HepG2 (cell line): Measurements from ENCODE around the gene IL1B. TPM values are rescaled to one million over a fixed set of nuclear protein-coding genes. Genes with fewer than 3 reads are reported as not detected.

ENCODE experiments used
- ARID5B ChIP-seq: IDR thresholded peaks from 2 replicates; pipeline ENCODE4 v1.4.0; 2020; ENCODE audit warnings: mild to moderate bottlenecking, missing genetic modification reagents
- ATAD3A ChIP-seq: sonication (generic); formaldehyde crosslinking; IDR thresholded peaks from 2 replicates; pipeline ENCODE4 v1.4.0; 2020; ENCODE audit warnings: missing genetic modification reagents
- BRCA1 ChIP-seq: sonication (generic); formaldehyde crosslinking; IDR thresholded peaks from 2 replicates; pipeline ENCODE4 v1.4.0; 2020; ENCODE audit warnings: missing genetic modification reagents
- CREB3 ChIP-seq: sonication (generic); formaldehyde crosslinking; IDR thresholded peaks from 2 replicates; pipeline ENCODE4 v1.5.0; 2020; ENCODE audit warnings: missing genetic modification reagents
- CREM ChIP-seq, 2 experiments: sonication (generic) in 1 of 2; formaldehyde crosslinking in 1 of 2; IDR thresholded peaks; 2 replicates each; pipeline versions ENCODE4 v1.4.0 to v1.6.1; 2016 to 2020; ENCODE audit warnings: antibody characterized with exemption in 1 of 2, mild to moderate bottlenecking in 1 of 2, missing genetic modification reagents in 1 of 2
- KDM2A ChIP-seq: sonication (generic); formaldehyde crosslinking; IDR thresholded peaks from 2 replicates; pipeline ENCODE4 v1.4.0; 2020; ENCODE audit warnings: low read depth, missing genetic modification reagents, borderline replicate concordance
- NR2F6 ChIP-seq, 2 experiments: IDR thresholded peaks; 2 replicates each; pipeline ENCODE4 v1.6.1; 2016; ENCODE audit warnings: antibody characterized with exemption in 1 of 2, mild to moderate bottlenecking in 1 of 2
- SP140L ChIP-seq: sonication (generic); formaldehyde crosslinking; IDR thresholded peaks from 2 replicates; pipeline ENCODE4 v1.4.0; 2020; ENCODE audit warnings: missing genetic modification reagents, borderline replicate concordance
- TIGD3 ChIP-seq: sonication (generic); formaldehyde crosslinking; IDR thresholded peaks from 2 replicates; pipeline ENCODE4 v1.5.1; 2020; ENCODE audit warnings: mild to moderate bottlenecking, missing genetic modification reagents, borderline replicate concordance
- ZNF274 ChIP-seq: sonication (generic); formaldehyde crosslinking; IDR thresholded peaks from 2 replicates; pipeline ENCODE4 v1.5.1; 2020; ENCODE audit warnings: mild to moderate bottlenecking, missing genetic modification reagents
- ZNF317 ChIP-seq: sonication (generic); formaldehyde crosslinking; IDR thresholded peaks from 2 replicates; pipeline ENCODE4 v1.5.0; 2020; ENCODE audit warnings: mild to moderate bottlenecking, missing genetic modification reagents
- ZNF318 ChIP-seq: sonication (generic); formaldehyde crosslinking; IDR thresholded peaks from 2 replicates; pipeline ENCODE4 v1.4.0; 2020; ENCODE audit warnings: mild to moderate bottlenecking, missing genetic modification reagents
- ZNF354B ChIP-seq: sonication (generic); formaldehyde crosslinking; IDR thresholded peaks from 2 replicates; pipeline ENCODE4 v1.8.0; 2022; ENCODE audit warnings: mild to moderate bottlenecking, missing genetic modification reagents
- ZSCAN21 ChIP-seq: sonication (generic); formaldehyde crosslinking; IDR thresholded peaks from 2 replicates; pipeline ENCODE4 v1.8.0; 2022; ENCODE audit warnings: mild to moderate bottlenecking, missing genetic modification reagents, moderate library complexity, borderline replicate concordance
- ZSCAN29 ChIP-seq: sonication (generic); formaldehyde crosslinking; conservative IDR thresholded peaks from 2 replicates; pipeline ENCODE4 v1.4.0; 2020; ENCODE audit warnings: mild to moderate bottlenecking, missing genetic modification reagents
- polyA plus RNA-seq, 8 experiments: library from polyadenylated mRNA; depleted of rRNA in 3 of 8; stranded (reverse) in 7 of 8; unstranded in 1 of 8; fragments of >200 nt; fragmentation: Illumina TruSeq in 4 of 8; extraction: Trizol in 4 of 8; gene quantifications; 2 replicates each; pipeline versions ENCODE4 v1.2.1 to v1.2.3, GENCODE V29; 2011 to 2016; ENCODE audit warnings: low read depth in 4 of 8, missing spikeins in 1 of 8, mixed read lengths in 1 of 8; ENCODE audit not compliant: insufficient read depth in 1 of 8
- total RNA-seq, 5 experiments: library from RNA; depleted of rRNA; stranded (reverse); fragments of >200 nt; fragmentation: Illumina TruSeq; extraction: Trizol; gene quantifications; 2 replicates each; pipeline ENCODE4 v1.2.3, GENCODE V29; 2016; ENCODE audit warnings: low read depth in 1 of 5

IL1B gene
- total and polyA plus RNA-seq, 2 of the 13 experiments (the other 11 are each of a cell fraction or from before 2014, with no cell fraction given), result 0.18 TPM; not detected in 1

- no peak for TF ChIP-seq ZNF318 (CRISPR knock-in tag)
- no peak for TF ChIP-seq ZSCAN29 (CRISPR knock-in tag)
- TF ChIP-seq NR2F6 (IDR thresholded peaks at IDR 0.05), result no peak
- peak; percentile 72 for TF ChIP-seq NR2F6 (CRISPR knock-in tag; IDR thresholded peaks at IDR 0.05)
- TF ChIP-seq ARID5B, result no peak
- 0 out of 2 replicates have a peak, but pooled peaks have one; percentile 26 for TF ChIP-seq ZNF274 (CRISPR knock-in tag)
- no peak for TF ChIP-seq CREM (IDR thresholded peaks at IDR 0.05)
- no peak for TF ChIP-seq CREM (CRISPR knock-in tag; IDR thresholded peaks at IDR 0.05)
- TF ChIP-seq SP140L, result no peak
- TF ChIP-seq ZNF354B, result no peak
- no peak for TF ChIP-seq TIGD3 (CRISPR knock-in tag)
- TF ChIP-seq ZSCAN21 (CRISPR knock-in tag), result no peak
- TF ChIP-seq ATAD3A (CRISPR knock-in tag), result no peak
- TF ChIP-seq CREB3 (CRISPR knock-in tag), result no peak
- TF ChIP-seq KDM2A (CRISPR knock-in tag), result peak; percentile 60
- TF ChIP-seq BRCA1 (CRISPR knock-in tag), result no peak
- no peak for TF ChIP-seq ZNF317
Measured at GRCh38 chr2:112884869-112885505, 48.4 kb upstream of the IL1B start (continued).
